IMR-90 (cell line): Measurements from ENCODE around the gene MFSD2B. TPM values are rescaled to one million over a fixed set of nuclear protein-coding genes. Genes with fewer than 3 reads are reported as not detected.

Experiments used
- ATAC-seq: fragments of 200-7000 bp; cut with Tn5 transposase; 2 replicates; pipeline ENCODE4 v1.9.1; 2020; ENCODE audit warnings: low read depth, mild to moderate bottlenecking, moderate library complexity
- BruUV-seq: library from RNA; stranded (reverse); fragments of 400-500 nt; replicated peaks from 2 replicates; lab custom pipeline; 2021; lab: Mats Ljungman, UMichigan
- CTCF ChIA-PET: fragments of 300-600 bp; formaldehyde crosslinking; extraction: SDS; loops from one replicate; lab custom pipeline; 2021; ENCODE audit warnings: antibody characterized with exemption; lab: Yijun Ruan, JAX
- POLR2A ChIA-PET: fragments of 300-600 bp; sonication (Branson Sonifier 250); formaldehyde crosslinking; loops from one replicate; lab custom pipeline; 2022; ENCODE audit warnings: antibody characterized with exemption; ENCODE audit not compliant: unreplicated experiment; lab: Charles Lee
- DNase-seq: peaks from one replicate; pipeline ENCODE4 v3.0.0; 2013
- H2AFZ ChIP-seq: replicated peaks from 2 replicates; pipeline ENCODE3; 2013; ENCODE audit warnings: low read length, mild to moderate bottlenecking; ENCODE audit not compliant: poor library complexity
- H2AK5ac ChIP-seq: 2 replicates; pipeline ENCODE4 v1.6.1; 2013; ENCODE audit warnings: low read depth, low read length, inconsistent platforms
- H2AK9ac ChIP-seq: replicated peaks from 2 replicates; pipeline ENCODE3; 2013; ENCODE audit warnings: mild to moderate bottlenecking, low read depth, low read length, moderate library complexity; ENCODE audit not compliant: poor library complexity
- H2BK120ac ChIP-seq: 2 replicates; pipeline ENCODE4 v1.6.1; 2013; ENCODE audit warnings: low read depth, low read length, inconsistent platforms
- H2BK15ac ChIP-seq: 3 replicates; pipeline ENCODE4 v1.6.1; 2013; ENCODE audit warnings: low read depth, low read length, inconsistent platforms
- H2BK20ac ChIP-seq: 2 replicates; pipeline ENCODE4 v1.6.1; 2013; ENCODE audit warnings: low read depth, mild to moderate bottlenecking, inconsistent platforms, low read length, moderate library complexity
- H2BK5ac ChIP-seq: 2 replicates; pipeline ENCODE4 v1.6.1; 2013; ENCODE audit warnings: mild to moderate bottlenecking, low read depth, low read length, inconsistent platforms; ENCODE audit not compliant: poor library complexity, severe bottlenecking
- H3K14ac ChIP-seq: replicated peaks from 2 replicates; pipeline ENCODE4 v1.6.1; 2013; ENCODE audit warnings: low read depth, low read length, inconsistent platforms
- H3K18ac ChIP-seq: 2 replicates; pipeline ENCODE4 v1.6.1; 2013; ENCODE audit warnings: low read depth, low read length, control low read depth
- H3K23ac ChIP-seq: 2 replicates; pipeline ENCODE4 v1.6.1; 2013; ENCODE audit warnings: low read depth, low read length, inconsistent platforms
- H3K27ac ChIP-seq: 2 replicates; pipeline ENCODE4 v1.5.1; 2013; ENCODE audit warnings: mild to moderate bottlenecking, control low read depth, low read length; ENCODE audit not compliant: insufficient read depth
- H3K27me3 ChIP-seq: 2 replicates; pipeline ENCODE4 v1.6.1; 2013; ENCODE audit warnings: low read length; ENCODE audit not compliant: control insufficient read depth, insufficient read depth
- H3K36me3 ChIP-seq: 2 replicates; pipeline ENCODE4 v1.6.1; 2013; ENCODE audit warnings: low read length, mixed read lengths; ENCODE audit not compliant: control insufficient read depth, insufficient read depth
- H3K4ac ChIP-seq: 2 replicates; pipeline ENCODE4 v1.6.1; 2013; ENCODE audit warnings: low read depth, low read length, inconsistent platforms
- H3K4me1 ChIP-seq: 2 replicates; pipeline ENCODE4 v1.6.1; 2013; ENCODE audit warnings: low read length, mixed read lengths; ENCODE audit not compliant: control insufficient read depth, insufficient read depth
- H3K4me2 ChIP-seq: 2 replicates; pipeline ENCODE4 v1.6.1; 2013; ENCODE audit warnings: low read depth, mild to moderate bottlenecking, control low read depth, low read length, moderate library complexity
- H3K4me3 ChIP-seq: 2 replicates; pipeline ENCODE4 v1.5.1; 2013; ENCODE audit warnings: low read depth, mild to moderate bottlenecking, control low read depth, low read length, moderate library complexity; ENCODE audit not compliant: insufficient read depth
- H3K56ac ChIP-seq: 2 replicates; pipeline ENCODE4 v1.6.1; 2013; ENCODE audit warnings: low read length, inconsistent platforms; ENCODE audit not compliant: insufficient read depth; ENCODE audit errors: extremely low read depth
- H3K79me1 ChIP-seq, 2 experiments: 2 replicates each; pipeline ENCODE4 v1.6.1; 2013; ENCODE audit warnings: low read length in 2 of 2, inconsistent platforms in 1 of 2, low read depth in 1 of 2
- H3K9ac ChIP-seq: 2 replicates; pipeline ENCODE4 v1.6.1; 2013; ENCODE audit warnings: low read depth, low read length, control low read depth
- H3K9me1 ChIP-seq: 2 replicates; pipeline ENCODE4 v1.6.1; 2013; ENCODE audit warnings: low read length, inconsistent platforms; ENCODE audit not compliant: insufficient read depth
- H3K9me3 ChIP-seq: 2 replicates; pipeline ENCODE4 v1.6.1; 2013; ENCODE audit warnings: low read length; ENCODE audit not compliant: control insufficient read depth, insufficient read depth
- H4K20me1 ChIP-seq: 2 replicates; pipeline ENCODE4 v1.6.1; 2013; ENCODE audit warnings: low read length, inconsistent platforms; ENCODE audit not compliant: insufficient read depth
- H4K5ac ChIP-seq: 2 replicates; pipeline ENCODE4 v1.6.1; 2013; ENCODE audit warnings: mild to moderate bottlenecking, low read depth, low read length, control low read depth
- H4K8ac ChIP-seq, 2 experiments: 2 replicates each; pipeline ENCODE4 v1.6.1; 2013; ENCODE audit warnings: low read depth in 2 of 2, low read length in 2 of 2, control low read depth in 1 of 2, inconsistent platforms in 1 of 2
- H4K91ac ChIP-seq: 2 replicates; pipeline ENCODE4 v1.6.1; 2013; ENCODE audit warnings: low read depth, low read length, inconsistent platforms; ENCODE audit not compliant: insufficient read depth
- CEBPB ChIP-seq: IDR thresholded peaks from 2 replicates; pipeline ENCODE4 v1.6.1; 2012; ENCODE audit warnings: low read depth, low read length, improper control_type of control experiment
- CHD1 ChIP-seq: IDR thresholded peaks from 2 replicates; pipeline ENCODE4 v1.6.1; 2012; ENCODE audit warnings: low read depth, low read length, improper control_type of control experiment
- CTCF ChIP-seq: conservative IDR thresholded peaks from 2 replicates; pipeline ENCODE4 v1.5.1; 2012; ENCODE audit warnings: mild to moderate bottlenecking, low read depth, low read length, improper control_type of control experiment
- ELK1 ChIP-seq: fragments of 150-350 bp; IDR thresholded peaks from 2 replicates; pipeline ENCODE4 v1.6.1; 2016; ENCODE audit warnings: low read depth, mild to moderate bottlenecking, low read length, moderate library complexity, borderline replicate concordance
- FOS ChIP-seq: fragments of 150-350 bp; IDR thresholded peaks from 2 replicates; pipeline ENCODE4 v1.6.1; 2016; ENCODE audit warnings: low read depth, low read length
- MAFK ChIP-seq: IDR thresholded peaks from 2 replicates; pipeline ENCODE4 v1.6.1; 2012; ENCODE audit warnings: low read depth, low read length, improper control_type of control experiment
- MAZ ChIP-seq: IDR thresholded peaks from 2 replicates; pipeline ENCODE4 v1.6.1; 2012; ENCODE audit warnings: low read depth, mild to moderate bottlenecking, low read length, improper control_type of control experiment, moderate library complexity, borderline replicate concordance
- MXI1 ChIP-seq: IDR thresholded peaks from 2 replicates; pipeline ENCODE4 v1.6.1; 2012; ENCODE audit warnings: low read depth, mild to moderate bottlenecking, low read length, moderate library complexity, borderline replicate concordance
- NFE2L2 ChIP-seq: fragments of 150-350 bp; IDR thresholded peaks from 2 replicates; pipeline ENCODE4 v1.6.1; 2016; ENCODE audit warnings: low read depth, mild to moderate bottlenecking, low read length
- POLR2A ChIP-seq: IDR thresholded peaks from 2 replicates; pipeline ENCODE4 v1.6.1; 2012; ENCODE audit warnings: mild to moderate bottlenecking, low read depth, low read length
- RCOR1 ChIP-seq: IDR thresholded peaks from 2 replicates; pipeline ENCODE4 v1.6.1; 2012; ENCODE audit warnings: mild to moderate bottlenecking, low read length, improper control_type of control experiment; ENCODE audit not compliant: insufficient replicate concordance
- SMC3 ChIP-seq: fragments of 150-350 bp; IDR thresholded peaks from 2 replicates; pipeline ENCODE4 v1.6.1; 2016; ENCODE audit warnings: low read depth, mild to moderate bottlenecking, antibody characterized with exemption, low read length, moderate library complexity
- USF2 ChIP-seq: fragments of 150-350 bp; IDR thresholded peaks from 2 replicates; pipeline ENCODE4 v1.6.1; 2017; ENCODE audit warnings: mild to moderate bottlenecking, antibody characterized with exemption, low read length, low read depth
- WGBS, 2 experiments: methylation state at CpG; one replicate each; pipeline versions ENCODE4 v1.1.5 to v1.1.7; 2013; ENCODE audit warnings: missing lambda C conversion rate in 2 of 2; ENCODE audit not compliant: insufficient read length in 1 of 2; ENCODE audit errors: extremely low coverage in 2 of 2; 5-methylcytosine and 5-hydroxymethylcytosine counted together
- dilution Hi-C: fragments of 300-500 bp; cut with HindIII; formaldehyde crosslinking; loops from one replicate; pipeline ENCODE4 v1.14.3; 2018; ENCODE audit warnings: low sequenced_read_pairs; ENCODE audit not compliant: unreplicated experiment
- in situ Hi-C: fragments of 300-500 bp; cut with MboI; formaldehyde crosslinking; loops from 3 replicates; pipeline ENCODE4 v1.14.3; 2019; ENCODE audit warnings: low sequenced_read_pairs, inconsistent platforms, mixed read lengths
- intact Hi-C: fragments of 100-400 bp; cut with micrococcal nuclease; formaldehyde crosslinking; loops from 2 replicates; pipeline ENCODE4 v1.10.0; 2022
- polyA plus RNA-seq, 3 experiments: library from polyadenylated mRNA; depleted of rRNA; stranded (reverse); fragments of >200 nt; gene quantifications; 2 replicates each; pipeline ENCODE4 v1.2.3, GENCODE V29; 2012; ENCODE audit warnings: low replicate concordance in 1 of 3
- total RNA-seq: library from RNA; depleted of rRNA; stranded (reverse); fragments of >200 nt; gene quantifications from 2 replicates; pipeline ENCODE4 v1.2.3, GENCODE V29; 2012

Gene MFSD2B
- total and polyA plus RNA-seq, 2 of the 4 experiments (the other 2 are of a cell fraction): 0.05 TPM; not detected in 1

GRCh38 chr2:24038786-24039499 is 29.1 kb downstream of the MFSD2B start:
- Histone ChIP-seq H3K9ac (no peak overlapping the region), H3K9me1 (peaks cover 5% of the 10 kb centered on the region; the same call in 1 of the 2 replicates), H3K18ac (no peak overlapping the region), H3K4me3 (no peak overlapping the region), H4K91ac (no peak overlapping the region), H3K36me3 (peaks cover 11% of the 10 kb centered on the region), H3K27me3 (no peaks in the 10 kb centered on the region), H3K4me2 (no peak overlapping the region), H4K20me1 (no peaks in the 10 kb centered on the region), H3K9me3 (no peaks in the 10 kb centered on the region), H3K14ac (no peak overlapping the region), H3K4me1 (no peaks in the 10 kb centered on the region), H3K4ac (no peak overlapping the region), H3K79me1 (peaks cover 10 to 31% of the 10 kb centered on the region in 2 experiments; a peak in 3 of 4 replicates), H3K23ac (no peak overlapping the region), H3K56ac (no peak overlapping the region), H2BK20ac (no peak overlapping the region), H2AFZ (peak overlapping the region; percentile 33), H2BK5ac (no peak overlapping the region), H2AK5ac (no peak overlapping the region), H2BK120ac (no peak overlapping the region), H2BK15ac (no peak overlapping the region), H4K5ac (no peak overlapping the region), H4K8ac (no peak overlapping the region), H3K27ac (no peak overlapping the region), H2AK9ac (peak overlapping the region; percentile 61)
- CTCF ChIA-PET: no interaction called here
- 78% methylated on average over 3 of the region's 9 CpGs; no CpG with 5 or more reads in 1 of the 2 experiments for WGBS, 2 experiments
- DNase-seq (no peak), ATAC-seq (no peak)
- POLR2A ChIA-PET: no interaction called here
- intact Hi-C loops: no loop called here
- in situ Hi-C loops: no loop called here
- BruUV-seq: no TSS peak
- dilution Hi-C loops: no loop called here
- TF ChIP-seq ELK1: no peak
- TF ChIP-seq POLR2A: no peak
- no peak for TF ChIP-seq NFE2L2
- no peak for TF ChIP-seq MXI1
- no peak for TF ChIP-seq CEBPB
- TF ChIP-seq MAZ: no peak
- TF ChIP-seq SMC3: no peak
- no peak for TF ChIP-seq CHD1
- TF ChIP-seq RCOR1: no peak
- TF ChIP-seq CTCF: no peak
- no peak for TF ChIP-seq MAFK
- TF ChIP-seq USF2: no peak
- TF ChIP-seq FOS: no peak
